Keratinocyte (primary cell): ENCODE results near the gene PRKN. TPM values are rescaled to one million over a fixed set of nuclear protein-coding genes. Genes with fewer than 3 reads are reported as not detected.

Source experiments
- DNase-seq: peaks from one replicate; pipeline ENCODE4 v3.0.0-alpha.2; 2011; ENCODE audit warnings: low read depth, missing footprints, low spot score
- FAIRE-seq: peaks from 2 replicates; lab custom pipeline; 2011; peaks lifted over from hg19 to GRCh38; lab: Jason Lieb, UNC
- H2AFZ ChIP-seq: 2 replicates; pipeline ENCODE4 v1.6.0; 2012; ENCODE audit warnings: low read length, control low read depth, inconsistent platforms; ENCODE audit not compliant: control insufficient read depth
- H3K27ac ChIP-seq: 2 replicates; pipeline ENCODE4 v1.5.1; 2011; ENCODE audit warnings: low read length; ENCODE audit not compliant: control insufficient read depth, insufficient read depth
- H3K27me3 ChIP-seq: 3 replicates; pipeline ENCODE4 v1.6.0; 2011; ENCODE audit warnings: low read length; ENCODE audit not compliant: control insufficient read depth, insufficient read depth; ENCODE audit errors: extremely low read depth
- H3K36me3 ChIP-seq, 2 experiments: 2 replicates in 1 of 2; 3 replicates in 1 of 2; pipeline ENCODE4 v1.5.1; 2011; ENCODE audit warnings: low read length in 2 of 2, mild to moderate bottlenecking in 1 of 2; ENCODE audit not compliant: control insufficient read depth in 2 of 2, insufficient read depth in 2 of 2; ENCODE audit errors: extremely low read depth in 1 of 2
- H3K4me1 ChIP-seq: 3 replicates; pipeline ENCODE4 v1.5.1; 2011; ENCODE audit warnings: low read length; ENCODE audit not compliant: control insufficient read depth, insufficient read depth; ENCODE audit errors: extremely low read depth
- H3K4me2 ChIP-seq: 3 replicates; pipeline ENCODE4 v1.6.0; 2011; ENCODE audit warnings: low read depth, low read length; ENCODE audit not compliant: control insufficient read depth, insufficient read depth; ENCODE audit errors: extremely low read depth
- H3K4me3 ChIP-seq, 3 experiments: fragments of 200-600 bp in 1 of 3; sonication (generic) in 1 of 3; 2 replicates in 2 of 3; 3 replicates in 1 of 3; pipeline ENCODE4 v1.5.1; 2011 to 2016; ENCODE audit warnings: low read length in 3 of 3, mild to moderate bottlenecking in 3 of 3, control low read depth in 2 of 3, inconsistent platforms in 1 of 3, low read depth in 1 of 3, mixed read lengths in 1 of 3, mixed run types in 1 of 3, moderate library complexity in 1 of 3; ENCODE audit not compliant: control insufficient read depth in 2 of 3, insufficient read depth in 2 of 3; ENCODE audit errors: extremely low read depth in 1 of 3
- H3K79me2 ChIP-seq: 2 replicates; pipeline ENCODE4 v1.6.0; 2012; ENCODE audit warnings: low read length; ENCODE audit not compliant: control insufficient read depth, insufficient read depth
- H3K9ac ChIP-seq: 3 replicates; pipeline ENCODE4 v1.6.0; 2011; ENCODE audit warnings: low read length; ENCODE audit not compliant: control insufficient read depth, insufficient read depth; ENCODE audit errors: extremely low read depth
- H3K9me1 ChIP-seq: 3 replicates; pipeline ENCODE4 v1.6.0; 2011; ENCODE audit warnings: low read length; ENCODE audit not compliant: control insufficient read depth, insufficient read depth; ENCODE audit errors: extremely low read depth
- H3K9me3 ChIP-seq: 2 replicates; pipeline ENCODE4 v1.5.1; 2012; ENCODE audit warnings: low read depth, low read length; ENCODE audit not compliant: control insufficient read depth
- H4K20me1 ChIP-seq: 3 replicates; pipeline ENCODE4 v1.6.0; 2011; ENCODE audit warnings: low read length; ENCODE audit not compliant: control insufficient read depth, insufficient read depth; ENCODE audit errors: extremely low read depth
- CTCF ChIP-seq, 3 experiments: IDR thresholded peaks in 1 of 3; conservative IDR thresholded peaks in 1 of 3; optimal IDR thresholded peaks in 1 of 3; 2 replicates in 2 of 3; 3 replicates in 1 of 3; pipeline versions ENCODE3 to v1.5.1; 2011; ENCODE audit warnings: low read length in 3 of 3, mild to moderate bottlenecking in 3 of 3, moderate library complexity in 2 of 3, control low read depth in 1 of 3, inconsistent platforms in 1 of 3; ENCODE audit not compliant: insufficient read depth in 2 of 3; ENCODE audit errors: extremely low read depth in 1 of 3
- EZH2 ChIP-seq: IDR thresholded peaks from one replicate; pipeline ENCODE4 v1.6.1; 2012; ENCODE audit warnings: inconsistent platforms, mild to moderate bottlenecking, low read length, moderate library complexity
- dilution Hi-C: fragments of 300-500 bp; cut with MboI; formaldehyde crosslinking; loops from one replicate; pipeline ENCODE4 v1.7.0; 2020; ENCODE audit warnings: low sequenced_read_pairs; ENCODE audit not compliant: extremely low pct_ligation_motif_present
- polyA plus RNA-seq, 5 experiments: library from polyadenylated mRNA; depleted of rRNA in 3 of 5; stranded (reverse) in 3 of 5; stranded (forward) in 1 of 5; unstranded in 1 of 5; fragments of >200 nt; gene quantifications; 1 replicate in 1 of 5; 2 replicates in 3 of 5; 3 replicates in 1 of 5; pipeline versions ENCODE4 v1.2.1 to v1.2.3, GENCODE V29; 2011 to 2012; ENCODE audit warnings: missing spikeins in 2 of 5, low read depth in 1 of 5, low replicate concordance in 1 of 5

The PRKN gene
- polyA plus RNA-seq, 1 donor (not counting 4 experiments of a cell fraction or from before 2014, with no cell fraction given), result 0.67 TPM

- Histone ChIP-seq H3K9me3 (no peaks in the 10 kb centered on the region), H3K9me1 (no peaks in the 10 kb centered on the region), H3K4me3 (no peak overlapping the region), H3K79me2 (no peaks in the 10 kb centered on the region), H3K27ac (no peak overlapping the region), H3K27me3 (no peaks in the 10 kb centered on the region), H2AFZ (no peak overlapping the region), H3K9ac (no peak overlapping the region), H4K20me1 (no peaks in the 10 kb centered on the region), H3K4me2 (no peak overlapping the region), H3K4me1 (peaks cover 7% of the 10 kb centered on the region), H3K36me3 (no peaks in the 10 kb centered on the region)
- FAIRE-seq (no peak), DNase-seq (no peak)
- dilution Hi-C loops, result no loop called here
- no peak for TF ChIP-seq EZH2
Measured at GRCh38 chr6:161432546-161432945, 1295.0 kb downstream of the PRKN start.

GRCh38 chr6:161429921-161430490 is 1297.6 kb downstream of the PRKN start:
- dilution Hi-C loops, result no loop called here
- no peaks in the 10 kb centered on the region for H3K9me3 ChIP-seq
- H3K27me3 ChIP-seq, result no peaks in the 10 kb centered on the region
- no peak overlapping the region for H2AFZ ChIP-seq
- TF ChIP-seq CTCF (optimal IDR thresholded peaks at IDR 0.05 in 1 of 3, IDR thresholded peaks at IDR 0.05 in 1 of 3, conservative IDR thresholded peaks at IDR 0.05 in 1 of 3; ENCODE audit: extremely low read depth in 1 of 3, insufficient read depth in 2 of 3, low read length in 3 of 3) (peak in 1 of 3 experiments; percentile 48), EZH2 (no peak)
- FAIRE-seq, result no peak
- peaks cover 4% of the 10 kb centered on the region for H3K4me1 ChIP-seq
- no peaks in the 10 kb centered on the region for H3K9me1 ChIP-seq
- H3K79me2 ChIP-seq, result no peaks in the 10 kb centered on the region
- H3K36me3 ChIP-seq, result no peaks in the 10 kb centered on the region
- H3K9ac ChIP-seq, result no peak overlapping the region
- H3K27ac ChIP-seq, result no peak overlapping the region
- no peak overlapping the region for H3K4me3 ChIP-seq
- H4K20me1 ChIP-seq, result no peaks in the 10 kb centered on the region
- DNase-seq, result no peak
- H3K4me2 ChIP-seq, result no peak overlapping the region

GRCh38 chr6:161424421-161424820 is 1303.1 kb downstream of the PRKN start:
- H3K4me2 ChIP-seq, result no peak overlapping the region
- TF ChIP-seq EZH2 (no peak), CTCF (optimal IDR thresholded peaks at IDR 0.05 in 1 of 3, IDR thresholded peaks at IDR 0.05 in 1 of 3, conservative IDR thresholded peaks at IDR 0.05 in 1 of 3; ENCODE audit: extremely low read depth in 1 of 3, insufficient read depth in 2 of 3, low read length in 3 of 3) (no peak)
- dilution Hi-C loops, result no loop called here
- H2AFZ ChIP-seq, result no peak overlapping the region
- H3K9ac ChIP-seq, result no peak overlapping the region
- no peaks in the 10 kb centered on the region for H3K9me3 ChIP-seq
- FAIRE-seq (peak; percentile 44), DNase-seq (no peak)
- H3K79me2 ChIP-seq, result no peaks in the 10 kb centered on the region
- H4K20me1 ChIP-seq, result no peaks in the 10 kb centered on the region
- H3K4me3 ChIP-seq, result no peak overlapping the region
- no peaks in the 10 kb centered on the region for H3K9me1 ChIP-seq
- no peaks in the 10 kb centered on the region for H3K4me1 ChIP-seq
- no peaks in the 10 kb centered on the region for H3K27me3 ChIP-seq
- H3K27ac ChIP-seq, result no peak overlapping the region
- no peaks in the 10 kb centered on the region for H3K36me3 ChIP-seq
